RPMI8226 (cell line): Measurements from ENCODE around the gene PLCXD1.

ENCODE experiments used
- DNase-seq: peaks from one replicate; pipeline ENCODE4 v3.0.0-alpha.2; 2015

PLCXD1 gene

DNA sequence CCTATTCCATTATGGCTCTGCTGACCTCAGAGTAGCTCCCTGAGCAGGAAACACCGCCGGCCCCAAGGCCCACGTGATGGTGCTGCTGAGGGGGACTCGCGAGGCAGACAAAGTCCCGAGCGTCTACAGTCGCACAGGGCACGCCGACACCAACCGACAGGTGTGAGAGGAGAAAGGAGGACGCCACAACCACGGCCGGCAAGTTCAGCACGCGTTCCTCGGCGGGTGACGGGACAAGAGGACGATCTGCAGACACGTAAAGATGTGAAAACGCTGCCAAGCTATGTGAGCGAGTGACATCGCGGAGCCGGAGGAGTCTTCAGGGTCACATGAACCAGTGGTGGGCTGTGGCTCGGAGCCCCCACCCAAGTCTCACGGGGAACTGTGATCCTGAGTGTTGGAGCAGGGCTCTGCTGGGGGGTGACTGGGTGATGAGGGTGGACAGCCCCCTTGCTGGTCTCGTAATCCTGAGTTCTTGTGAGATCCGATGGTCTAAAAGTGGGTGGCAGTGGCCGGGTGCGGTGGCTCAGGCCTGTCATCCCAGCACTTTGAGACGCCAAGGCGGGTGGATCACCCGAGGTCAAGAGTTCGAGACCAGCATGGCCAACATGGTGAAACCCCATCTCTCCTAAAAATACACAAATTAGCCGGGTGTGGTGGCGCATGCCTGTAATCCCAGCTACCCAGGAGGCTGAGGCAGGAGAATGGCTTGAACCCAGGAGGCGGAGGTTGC, 71.6 kb downstream of the PLCXD1 start:
- no peak for DNase-seq
